Astrocyte of the cerebellum (primary cell): Measurements from ENCODE around the gene AFAP1.

Experiments
- DNase-seq: peaks from one replicate; pipeline ENCODE4 v3.0.0-alpha.2; 2011; ENCODE audit warnings: low read depth
- H3K4me3 ChIP-seq: 2 replicates; pipeline ENCODE4 v1.5.1; 2011; ENCODE audit warnings: mild to moderate bottlenecking, low read depth, low read length, moderate library complexity
- in situ Hi-C: cut with HindIII; loops from 2 replicates; pipeline ENCODE4 v1.10.0; 2017; ENCODE audit warnings: low sequenced_read_pairs
- TF ChIP-seq, protein P1 (sequence below): IDR thresholded peaks from 2 replicates; pipeline ENCODE4 v1.5.1; 2012; ENCODE audit warnings: low read length, low read depth, moderate library complexity, mild to moderate bottlenecking; ENCODE audit errors: missing control alignments

AFAP1 gene

DNA sequence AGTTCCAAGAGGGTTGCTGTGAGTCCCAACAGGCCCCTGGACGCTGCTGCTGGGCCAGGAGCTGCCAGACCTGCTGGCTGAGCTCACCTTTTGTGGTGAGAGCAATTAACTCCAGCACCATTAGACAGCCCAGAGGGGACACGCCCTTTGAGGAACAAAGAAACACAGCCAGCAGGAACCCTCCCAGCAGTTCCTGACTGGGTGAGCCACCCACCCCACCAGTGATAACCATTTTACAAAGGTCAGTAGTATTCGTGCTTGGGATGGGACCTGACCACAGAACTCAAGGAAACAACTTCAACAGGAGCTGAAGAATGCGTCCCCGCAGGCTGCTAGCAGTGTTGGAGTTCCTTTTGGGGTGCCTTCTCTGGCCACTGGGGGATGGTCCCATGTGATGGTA, 38.8 kb upstream of the AFAP1 start:
- TF ChIP-seq, protein P1, sequence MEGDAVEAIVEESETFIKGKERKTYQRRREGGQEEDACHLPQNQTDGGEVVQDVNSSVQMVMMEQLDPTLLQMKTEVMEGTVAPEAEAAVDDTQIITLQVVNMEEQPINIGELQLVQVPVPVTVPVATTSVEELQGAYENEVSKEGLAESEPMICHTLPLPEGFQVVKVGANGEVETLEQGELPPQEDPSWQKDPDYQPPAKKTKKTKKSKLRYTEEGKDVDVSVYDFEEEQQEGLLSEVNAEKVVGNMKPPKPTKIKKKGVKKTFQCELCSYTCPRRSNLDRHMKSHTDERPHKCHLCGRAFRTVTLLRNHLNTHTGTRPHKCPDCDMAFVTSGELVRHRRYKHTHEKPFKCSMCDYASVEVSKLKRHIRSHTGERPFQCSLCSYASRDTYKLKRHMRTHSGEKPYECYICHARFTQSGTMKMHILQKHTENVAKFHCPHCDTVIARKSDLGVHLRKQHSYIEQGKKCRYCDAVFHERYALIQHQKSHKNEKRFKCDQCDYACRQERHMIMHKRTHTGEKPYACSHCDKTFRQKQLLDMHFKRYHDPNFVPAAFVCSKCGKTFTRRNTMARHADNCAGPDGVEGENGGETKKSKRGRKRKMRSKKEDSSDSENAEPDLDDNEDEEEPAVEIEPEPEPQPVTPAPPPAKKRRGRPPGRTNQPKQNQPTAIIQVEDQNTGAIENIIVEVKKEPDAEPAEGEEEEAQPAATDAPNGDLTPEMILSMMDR: no peak
- no peak overlapping the region for H3K4me3 ChIP-seq
- in situ Hi-C loops: no loop called here

DNA sequence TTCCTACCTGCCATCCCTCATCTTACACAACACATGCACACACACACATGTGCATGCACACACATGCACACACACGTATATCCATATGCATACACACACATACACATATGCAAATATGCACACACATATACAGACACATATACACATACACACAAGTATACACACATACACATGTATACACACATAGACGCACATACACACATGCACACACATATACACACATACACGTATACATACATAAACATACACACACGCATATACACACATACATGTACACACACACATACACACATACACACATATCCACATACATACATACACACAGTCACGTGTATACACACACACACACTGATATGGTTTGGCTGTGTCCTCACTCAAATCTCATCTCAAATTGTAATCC, 37.0 kb upstream of the AFAP1 start:
- TF ChIP-seq, protein P1: no peak
- no peak for DNase-seq
- H3K4me3 ChIP-seq: no peak overlapping the region
- in situ Hi-C loops: no loop called here

More for the DNA sequence above, 38.8 kb upstream of the AFAP1 start:
- DNase-seq: no peak

DNA sequence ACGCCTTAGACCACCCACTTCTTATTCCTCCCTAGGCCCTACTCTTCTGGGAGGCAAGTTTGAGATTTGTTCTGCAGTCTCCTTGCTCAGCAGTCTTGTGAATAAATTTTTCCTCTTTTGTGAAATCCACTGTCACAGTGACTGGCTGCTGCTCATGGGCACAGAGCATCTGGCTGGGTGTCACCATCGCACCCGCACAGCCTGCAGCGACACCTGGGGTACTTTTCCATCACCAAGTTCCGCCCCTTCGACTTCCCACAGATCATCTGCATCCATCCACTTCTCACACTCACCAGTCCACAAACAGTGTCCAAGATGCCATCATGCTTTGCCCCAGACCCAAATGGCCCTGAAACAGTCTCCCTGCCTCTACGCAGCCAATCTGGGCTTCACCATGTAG, 36.4 kb upstream of the AFAP1 start:
- no peak for DNase-seq
- no peak overlapping the region for H3K4me3 ChIP-seq
- in situ Hi-C loops: no loop called here
- TF ChIP-seq, protein P1: no peak

DNA sequence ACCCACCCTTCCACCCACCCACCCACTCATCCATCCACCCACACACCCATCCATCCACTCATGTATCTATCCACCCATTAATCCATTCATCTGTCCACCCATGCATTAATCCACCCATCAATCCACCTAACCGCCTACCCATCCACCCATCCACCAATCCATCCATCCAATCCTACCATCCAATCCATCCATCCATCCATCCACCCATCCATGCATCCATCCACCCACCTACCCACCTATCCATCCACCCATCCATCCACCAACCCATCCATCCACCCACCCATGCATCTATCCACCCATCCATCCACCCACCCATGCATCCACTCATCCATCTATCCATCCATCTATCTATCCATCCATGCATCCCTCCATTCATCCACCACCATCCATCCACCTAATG, 34.8 kb upstream of the AFAP1 start:
- no peak overlapping the region for H3K4me3 ChIP-seq
- TF ChIP-seq, protein P1: no peak
- in situ Hi-C loops: no loop called here
- DNase-seq: no peak

DNA sequence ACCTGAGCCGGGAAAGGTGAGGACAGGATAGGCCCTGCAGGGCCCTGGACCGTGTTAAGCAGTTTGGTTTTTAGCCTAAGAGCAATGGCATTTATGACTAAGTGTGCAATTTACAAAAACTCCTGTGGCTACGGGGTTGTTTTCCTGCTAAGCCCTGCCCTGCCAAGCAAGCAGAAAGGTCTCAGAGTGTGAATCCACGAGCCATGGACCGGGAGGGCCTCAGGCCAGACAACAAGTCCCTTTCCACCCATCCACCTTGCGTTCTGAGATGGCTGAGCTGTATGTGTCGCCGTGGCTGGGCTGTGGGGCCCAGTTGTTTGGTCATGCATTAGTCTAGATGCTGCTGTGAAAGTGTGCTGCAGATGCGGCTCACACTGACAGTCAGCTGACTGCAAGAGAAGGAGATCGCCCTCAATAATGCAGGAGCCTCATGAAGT, 33.9 kb upstream of the AFAP1 start:
- in situ Hi-C loops: no loop called here
- H3K4me3 ChIP-seq: no peak overlapping the region
- no peak for DNase-seq
- TF ChIP-seq, protein P1: no peak

DNA sequence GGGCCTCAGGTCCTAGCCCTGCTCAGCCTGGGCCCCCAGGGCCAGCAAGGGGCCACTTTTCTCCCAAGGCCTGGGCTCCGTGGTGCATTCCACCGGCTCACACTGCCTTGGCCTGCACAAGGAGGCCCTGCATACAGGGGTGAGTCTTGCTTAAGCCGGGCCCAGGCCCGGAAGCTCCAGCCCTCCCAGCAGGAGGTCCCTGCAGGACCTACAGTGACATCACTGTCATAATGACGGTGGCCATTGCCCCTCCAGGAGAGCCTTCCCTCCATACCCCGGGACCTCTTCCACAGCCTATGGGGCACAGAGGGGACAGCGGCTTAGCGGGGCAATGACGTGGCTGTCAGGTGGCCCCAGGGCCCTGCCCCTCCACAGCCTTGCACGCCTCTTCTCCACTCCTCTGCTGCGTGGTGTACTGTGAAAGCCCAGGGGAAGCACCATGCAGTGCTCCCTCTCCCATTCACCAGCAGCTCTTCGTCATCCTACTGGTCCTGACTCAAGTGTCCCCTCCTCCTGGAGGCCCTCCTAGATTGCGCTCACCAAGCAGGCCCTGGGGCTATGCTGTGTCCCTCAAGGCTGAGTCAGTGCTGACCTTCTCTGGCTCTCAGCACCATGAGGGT, 32.3 kb upstream of the AFAP1 start:
- no peak overlapping the region for H3K4me3 ChIP-seq
- no peak for DNase-seq
- in situ Hi-C loops: no loop called here
- TF ChIP-seq, protein P1: no peak

DNA sequence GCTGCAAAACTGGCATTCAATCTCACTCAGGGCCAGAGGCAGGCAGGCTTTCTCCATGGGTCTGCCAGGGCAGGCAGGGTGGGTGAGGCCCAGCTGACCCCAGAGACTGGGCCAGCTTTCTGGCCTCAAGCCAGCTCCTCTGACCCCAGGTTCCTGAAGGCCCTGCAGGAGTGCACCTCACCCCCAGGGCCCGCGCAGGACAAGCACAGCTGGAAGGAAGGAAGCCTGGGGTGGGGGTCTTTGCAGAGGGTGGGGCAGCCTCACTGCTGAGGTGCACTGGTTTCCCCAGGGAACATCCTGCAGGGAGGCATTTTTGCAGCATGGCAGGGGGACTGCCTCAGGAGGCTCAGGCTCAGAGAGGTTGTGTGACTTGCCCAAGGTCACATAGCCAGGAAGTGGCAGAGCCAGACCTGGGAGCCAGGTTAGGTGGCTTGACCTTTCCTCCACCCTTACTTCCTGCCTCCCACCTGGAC, 31.5 kb upstream of the AFAP1 start:
- TF ChIP-seq, protein P1: no peak
- DNase-seq: no peak
- H3K4me3 ChIP-seq: no peak overlapping the region
- in situ Hi-C loops: no loop called here
